Skin of body (tissue), 2 donors: ENCODE data around the gene WNT3. TPM values are rescaled to one million over a fixed set of nuclear protein-coding genes. Genes with fewer than 3 reads are reported as not detected.
"Not testable (repeated sequence)": the region's sequence is repeated elsewhere in the genome, so short reads cannot be mapped to it uniquely, and the experiment has no call there.

ENCODE experiments used
- DNase-seq: peaks from one replicate; lab custom pipeline; 2025; lab: John Stamatoyannopoulos, UW
- total RNA-seq: library from RNA; depleted of rRNA; stranded (reverse); fragments of >200 nt; gene quantifications from one replicate; pipeline ENCODE4 v1.2.3, GENCODE V29; 2014

Gene WNT3
- total RNA-seq, 1 donor from 2014 or later, result 10.5 TPM

DNA sequence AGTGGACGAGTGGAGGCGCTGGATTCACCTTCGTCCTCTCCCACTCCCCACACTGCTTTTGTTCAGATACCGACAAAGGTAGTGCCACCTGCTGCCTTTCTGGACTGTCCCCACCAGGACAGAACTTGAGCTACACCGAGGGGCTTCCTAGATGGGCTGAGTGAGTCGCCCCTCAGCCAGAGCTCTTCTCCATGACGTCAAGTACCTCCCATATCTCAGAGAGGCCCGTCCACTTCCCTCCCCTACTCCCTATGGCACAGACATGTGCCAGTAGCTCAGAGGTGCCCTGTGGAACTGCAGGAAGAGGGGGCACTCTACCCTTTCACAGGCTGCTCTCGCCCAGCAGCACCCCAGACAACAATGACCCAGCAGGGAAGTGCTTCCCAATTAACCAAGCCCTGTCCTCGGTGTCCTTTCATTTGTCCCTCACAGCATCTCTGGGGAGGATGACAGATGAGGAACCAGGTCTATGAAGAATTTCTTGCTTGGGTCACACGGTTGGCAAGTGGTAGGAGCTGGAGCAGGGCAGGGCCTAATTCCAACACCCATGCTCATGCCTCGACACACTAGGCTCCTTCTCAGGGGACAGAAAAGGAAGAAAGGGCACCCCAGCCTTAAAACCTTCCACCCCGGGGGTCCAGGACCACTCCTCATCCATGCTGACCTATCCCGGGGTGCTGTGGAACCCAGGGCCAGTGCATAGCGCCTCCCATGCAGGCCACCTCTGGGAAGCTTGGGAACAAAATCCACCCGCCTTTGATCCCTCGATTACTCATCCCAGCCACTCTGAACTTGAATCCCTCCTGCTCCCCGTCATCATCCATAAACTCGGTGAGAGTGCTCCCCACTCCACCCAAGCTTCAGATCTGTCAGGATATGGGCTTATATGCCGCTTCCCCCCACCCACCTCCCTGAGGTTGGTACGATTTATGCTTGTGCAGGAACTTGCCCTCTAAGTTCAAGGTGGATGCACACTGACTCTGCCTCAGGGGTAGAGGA, 51.7 kb downstream of the WNT3 start:
- no peak for DNase-seq

GRCh38 chr17:46765453-46765852, 53.0 kb downstream of the WNT3 start:
- DNase-seq, result no peak

DNA sequence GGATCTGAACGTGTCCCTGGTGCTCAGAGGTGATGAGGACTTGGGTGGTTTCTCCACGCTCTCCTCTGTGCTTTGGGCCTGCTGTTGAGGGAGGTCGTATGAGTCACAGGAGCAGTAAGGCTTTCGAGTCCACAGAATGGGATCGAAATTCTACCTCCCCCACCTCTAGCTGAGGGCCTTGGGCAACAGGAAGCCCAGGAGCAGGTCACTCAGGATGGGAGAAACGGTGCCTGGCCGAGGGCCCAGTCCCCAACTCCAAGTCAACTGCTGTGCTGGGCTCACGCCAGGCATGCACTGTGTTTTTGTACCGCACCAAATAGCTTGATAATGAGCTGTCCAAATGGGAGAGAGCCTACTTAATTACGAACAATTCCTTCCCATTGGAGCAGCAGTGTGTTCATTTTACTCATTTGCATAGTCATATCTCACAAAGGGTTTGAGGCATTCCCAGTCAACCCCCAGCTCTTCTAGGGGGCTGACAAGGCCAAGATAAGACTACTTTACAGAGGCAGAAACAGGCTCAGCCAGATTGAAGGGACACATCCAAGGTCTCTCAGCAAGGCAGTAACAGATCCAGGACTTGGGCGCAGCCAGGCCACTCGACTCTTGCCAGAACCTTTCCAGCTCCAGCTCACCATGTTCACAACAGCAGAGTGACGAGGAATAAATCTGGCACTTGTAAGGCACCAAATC, 53.6 kb downstream of the WNT3 start:
- no peak for DNase-seq

DNA sequence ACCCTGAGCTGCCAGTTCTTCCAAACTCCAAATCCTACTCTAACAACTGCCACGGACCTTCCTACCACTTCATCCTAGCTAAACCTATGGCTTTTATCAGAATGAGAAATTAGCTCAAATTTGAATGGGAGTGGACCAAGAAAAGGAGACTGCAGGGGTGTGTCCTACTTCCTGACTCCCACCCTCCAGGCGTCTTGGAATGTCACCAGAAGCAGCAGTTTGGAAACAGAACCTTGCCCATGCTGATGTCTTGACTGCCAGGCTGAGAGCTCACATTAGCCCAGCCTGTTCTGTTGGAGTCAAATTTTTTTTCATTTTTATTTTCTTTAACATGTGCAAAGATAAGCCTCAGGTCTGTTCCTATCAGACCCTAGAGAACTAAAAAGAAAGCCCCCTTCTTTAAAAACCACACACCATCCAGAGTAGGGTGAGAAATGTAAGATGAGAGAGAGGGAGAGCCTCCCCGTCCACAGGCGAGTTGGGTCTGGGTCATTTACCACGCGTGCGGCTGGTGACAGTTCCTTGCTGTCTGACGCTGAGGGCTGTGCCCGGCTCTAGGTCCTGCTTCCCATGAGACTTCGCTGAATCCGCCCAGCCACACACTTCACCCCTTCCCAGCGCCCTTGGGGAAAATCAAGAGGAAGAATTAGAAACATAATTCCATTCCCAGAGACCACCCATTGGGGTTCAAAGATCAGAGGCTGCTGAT, 54.3 kb downstream of the WNT3 start:
- no peak for DNase-seq

DNA sequence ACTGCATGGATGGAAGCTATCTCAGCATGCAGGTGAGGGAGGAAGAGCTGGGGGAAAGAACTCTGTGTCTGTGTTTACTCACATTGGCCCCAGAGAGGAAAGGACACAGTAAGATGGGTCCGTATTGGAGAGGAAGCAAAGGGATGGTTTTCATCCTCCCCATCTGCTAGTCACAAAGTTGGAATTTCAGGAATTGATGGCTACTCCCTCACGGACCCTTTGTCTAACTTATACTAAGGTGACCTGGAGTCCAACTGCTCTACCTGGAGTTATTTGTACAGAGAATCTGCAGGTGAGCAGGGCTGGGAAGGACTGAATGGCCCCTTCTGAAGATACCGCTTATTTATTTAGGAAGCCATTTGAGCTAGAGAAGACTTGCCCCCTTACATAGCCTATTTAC, 55.1 kb downstream of the WNT3 start:
- DNase-seq, result no peak

DNA sequence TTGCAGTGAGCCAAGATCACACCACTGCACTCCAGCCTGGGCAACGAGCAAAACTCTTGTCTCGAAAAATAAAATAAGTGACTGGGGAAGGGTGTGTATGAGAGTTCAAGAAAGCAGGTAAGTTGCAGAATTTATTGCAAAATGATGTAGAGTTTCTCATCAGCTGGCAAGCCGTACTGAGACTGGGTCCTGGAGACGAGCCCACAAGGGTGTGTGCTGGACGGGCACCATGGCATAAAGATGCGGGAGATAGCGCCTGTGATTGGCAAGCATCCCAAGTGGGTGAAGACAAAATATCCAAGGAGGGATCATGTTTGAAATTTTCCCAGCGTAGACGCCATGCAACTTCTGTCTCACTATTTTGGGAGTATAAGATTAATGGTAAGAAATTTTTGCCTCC, 59.4 kb downstream of the WNT3 start:
- no peak for DNase-seq

DNA sequence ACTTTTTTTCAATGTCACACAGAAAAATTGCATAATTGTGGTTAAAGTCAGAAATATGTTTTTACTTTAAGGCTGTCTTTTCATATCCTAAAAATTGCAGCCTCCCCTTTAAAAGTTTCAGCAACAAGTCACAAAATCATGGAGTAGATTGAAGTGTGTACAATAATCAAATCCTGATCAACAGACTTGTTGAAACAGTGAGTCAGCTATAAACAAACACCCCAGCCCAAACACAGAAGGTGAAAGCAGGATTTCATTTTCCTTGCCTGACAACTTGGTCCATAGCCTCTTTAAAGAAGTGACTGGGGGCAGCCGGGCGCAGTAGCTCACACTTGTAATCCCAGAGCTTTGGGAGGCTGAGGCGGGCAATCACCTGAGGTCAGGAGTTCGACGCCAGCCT, 59.9 kb downstream of the WNT3 start:
- no peak for DNase-seq

DNA sequence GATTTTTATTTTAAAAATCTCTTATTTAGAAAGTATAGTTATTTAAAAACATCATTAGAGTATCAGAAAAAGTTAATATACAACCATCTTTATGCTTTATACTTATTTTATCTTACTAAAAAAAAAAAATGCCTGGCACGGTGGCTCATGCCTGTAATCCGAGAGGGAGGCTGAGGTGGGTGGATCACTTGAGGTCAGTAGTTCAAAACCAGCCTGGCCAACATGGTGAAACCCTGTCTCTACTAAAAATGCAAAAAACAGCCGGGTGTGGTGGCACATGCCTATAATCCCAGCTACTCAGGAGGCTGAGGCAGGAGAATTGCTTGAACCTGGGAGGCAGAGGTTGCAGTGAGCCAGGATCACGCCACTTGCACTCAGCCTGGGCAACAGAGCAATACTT, 60.9 kb downstream of the WNT3 start:
- DNase-seq, result not testable (repeated sequence)

DNA sequence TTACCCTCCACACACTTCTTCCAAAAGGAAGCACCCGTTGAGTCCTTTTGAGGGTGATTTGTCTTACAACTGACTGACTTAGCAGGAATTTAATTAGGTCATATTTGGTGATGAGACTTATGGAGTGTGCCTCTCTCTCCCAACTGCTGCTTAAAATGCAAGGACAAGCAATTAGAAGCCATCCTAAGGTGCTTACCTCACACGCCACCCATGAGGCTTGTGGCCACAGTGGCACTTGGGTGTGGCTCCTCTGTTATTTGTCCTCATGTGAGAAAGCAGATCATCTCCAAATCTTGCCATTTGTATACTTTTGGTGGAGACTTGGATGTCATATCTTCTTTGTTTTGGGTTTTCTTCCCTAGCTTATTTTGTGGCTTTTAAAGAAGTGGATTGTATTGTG, 61.6 kb downstream of the WNT3 start:
- no peak for DNase-seq

DNA sequence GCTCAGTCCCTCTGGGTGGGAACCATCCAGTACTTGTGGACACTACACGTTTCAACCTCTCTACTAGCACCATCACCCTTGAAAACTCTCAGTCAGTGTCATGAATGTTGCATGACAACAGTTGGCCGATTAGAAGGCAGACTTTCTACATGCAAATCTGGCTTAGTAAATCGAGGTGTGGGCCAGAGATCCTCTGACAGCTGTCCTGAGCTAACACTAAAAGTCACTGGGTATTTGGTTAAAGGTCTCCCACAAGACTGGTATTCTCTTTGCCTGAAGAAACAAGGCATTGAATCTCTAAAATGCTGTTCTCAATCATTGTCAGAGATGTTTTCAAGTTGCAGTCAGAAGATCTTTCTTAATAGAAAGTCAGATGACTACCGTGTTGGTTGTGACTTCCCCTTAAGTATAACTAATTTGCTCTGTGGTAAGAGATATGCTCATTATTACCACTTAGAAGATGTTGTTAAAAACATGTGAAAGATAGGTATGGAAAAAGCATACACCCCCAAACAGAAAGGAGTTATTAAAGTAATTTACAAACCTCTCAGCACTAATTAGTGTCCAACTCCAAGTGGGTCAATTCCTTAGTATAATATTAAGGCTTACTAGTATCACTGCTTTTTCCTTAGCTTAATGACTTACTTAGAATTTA, 62.3 kb downstream of the WNT3 start:
- DNase-seq, result no peak

GRCh38 chr17:46753776-46754175, 64.7 kb downstream of the WNT3 start:
- no peak for DNase-seq

- DNase-seq, result no peak
These were observed 67.1 kb downstream of the WNT3 start for GRCh38 chr17:46751425-46751824.

GRCh38 chr17:46745376-46745775, 73.1 kb downstream of the WNT3 start:
- DNase-seq, result no peak

- DNase-seq, result no peak
These were observed 74.1 kb downstream of the WNT3 start for GRCh38 chr17:46744441-46744840.

GRCh38 chr17:46742565-46743270, 75.8 kb downstream of the WNT3 start:
- no peak for DNase-seq

- DNase-seq, result no peak
These were observed 77.3 kb downstream of the WNT3 start for GRCh38 chr17:46741122-46741730.

GRCh38 chr17:46739982-46740381, 78.5 kb downstream of the WNT3 start:
- no peak for DNase-seq

- no peak for DNase-seq
These were observed 79.9 kb downstream of the WNT3 start for GRCh38 chr17:46738544-46738943.

DNA sequence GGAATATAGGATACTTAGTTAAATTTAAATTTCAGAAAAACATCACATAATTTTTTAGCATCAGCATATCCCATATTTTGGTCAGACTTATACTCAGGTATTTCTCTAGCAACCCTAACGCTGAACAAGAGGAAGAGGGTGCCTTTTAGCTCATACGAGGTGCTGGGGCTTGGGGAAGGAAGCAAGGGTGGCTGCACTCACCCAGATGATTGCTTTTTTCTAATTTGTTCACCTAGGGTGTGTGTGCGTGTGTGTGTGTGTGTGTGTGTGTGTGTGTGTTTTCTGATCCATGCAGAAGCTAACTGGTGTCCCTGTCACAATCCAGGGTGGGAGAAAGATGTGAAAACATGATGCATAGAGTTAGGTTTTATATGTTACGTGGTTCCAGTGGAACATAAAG, 81.2 kb downstream of the WNT3 start:
- DNase-seq, result no peak

DNA sequence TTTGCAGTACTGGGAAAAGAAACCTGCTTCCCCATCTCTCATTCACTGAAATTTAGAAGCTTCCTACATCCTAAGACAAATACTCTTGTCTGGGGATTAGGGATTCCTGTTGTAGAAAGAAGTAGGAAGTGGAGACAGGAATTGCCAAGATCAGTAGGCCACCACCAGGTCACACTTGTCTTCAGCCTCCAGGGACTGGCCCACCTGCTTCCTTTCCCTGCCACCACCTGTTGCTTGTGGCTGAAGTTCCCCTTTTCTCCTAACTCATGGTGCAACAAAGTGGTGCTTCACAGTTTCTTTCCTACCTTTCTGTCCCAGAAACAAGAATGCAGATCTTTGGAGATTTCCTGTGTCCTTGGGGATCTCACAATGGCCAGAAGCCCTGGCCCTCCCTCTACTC, 82.4 kb downstream of the WNT3 start:
- DNase-seq, result no peak
